Suprapubic skin (tissue), 3 donors: Measurements from ENCODE around the gene NMRK2.

Source experiments
- EP300 ChIP-seq: sonication (generic); formaldehyde crosslinking; IDR thresholded peaks from one replicate; pipeline ENCODE4 v1.6.1; 2017; ENCODE audit warnings: antibody characterized with exemption
- POLR2A ChIP-seq, 2 donors: fragments of 450-650 bp; IDR thresholded peaks; one replicate each; pipeline ENCODE4 v1.6.1; 2017; ENCODE audit warnings: antibody characterized with exemption in 2 of 2, mild to moderate bottlenecking in 2 of 2, moderate library complexity in 2 of 2
- TF ChIP-seq, protein P1 (sequence below), 2 donors: fragments of 200-600 bp in 1 of 2; fragments of 450-650 bp in 1 of 2; sonication (generic) in 1 of 2; IDR thresholded peaks; one replicate each; pipeline ENCODE4 v1.5.1; 2016 to 2019; ENCODE audit warnings: antibody characterized with exemption in 2 of 2, mild to moderate bottlenecking in 1 of 2, moderate library complexity in 1 of 2

DNA sequence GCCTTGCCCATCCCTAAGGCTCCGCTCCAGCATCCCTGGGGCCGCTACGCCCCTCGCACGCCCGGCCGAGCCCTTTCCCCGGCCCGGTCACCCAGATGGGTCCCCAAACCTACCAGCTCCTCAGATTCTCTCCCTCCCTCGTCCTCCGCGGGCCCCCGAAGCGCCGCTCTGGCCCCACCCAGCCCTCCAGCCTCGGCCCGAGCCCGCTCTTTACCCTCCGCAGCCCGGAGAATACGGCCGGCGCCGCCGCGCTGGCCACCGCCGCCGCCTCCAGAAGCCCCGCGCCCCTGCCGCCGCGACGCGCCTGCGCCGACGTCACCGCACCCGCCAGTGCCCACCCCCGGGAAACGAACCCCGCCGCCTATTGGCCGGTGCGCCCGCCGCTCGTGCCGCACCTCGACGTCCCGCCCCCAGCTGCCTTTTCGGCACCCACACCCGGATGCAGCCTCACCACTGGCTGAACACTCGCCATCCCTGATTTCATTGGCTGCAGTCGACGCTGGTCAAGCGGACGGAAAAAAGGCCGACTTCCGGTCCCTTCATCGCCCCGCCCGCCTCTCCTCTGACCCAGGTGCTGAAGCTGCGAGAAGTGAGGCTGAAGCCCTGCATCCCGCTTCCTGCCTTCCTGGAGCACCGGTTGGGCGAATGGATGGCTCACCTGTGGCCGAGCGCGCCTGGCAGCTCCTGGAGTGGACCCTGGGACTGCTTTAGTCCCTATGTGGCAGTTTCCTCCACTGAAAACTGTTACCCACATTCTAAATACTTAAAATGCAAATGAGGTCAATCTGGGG is 38.1 kb downstream of the NMRK2 start, which contains the start of gene DAPK3:
- TF ChIP-seq POLR2A (IDR thresholded peaks at IDR 0.05) (peak in 1 of 2 donors; percentile 85), EP300 (no peak)
- TF ChIP-seq, protein P1, sequence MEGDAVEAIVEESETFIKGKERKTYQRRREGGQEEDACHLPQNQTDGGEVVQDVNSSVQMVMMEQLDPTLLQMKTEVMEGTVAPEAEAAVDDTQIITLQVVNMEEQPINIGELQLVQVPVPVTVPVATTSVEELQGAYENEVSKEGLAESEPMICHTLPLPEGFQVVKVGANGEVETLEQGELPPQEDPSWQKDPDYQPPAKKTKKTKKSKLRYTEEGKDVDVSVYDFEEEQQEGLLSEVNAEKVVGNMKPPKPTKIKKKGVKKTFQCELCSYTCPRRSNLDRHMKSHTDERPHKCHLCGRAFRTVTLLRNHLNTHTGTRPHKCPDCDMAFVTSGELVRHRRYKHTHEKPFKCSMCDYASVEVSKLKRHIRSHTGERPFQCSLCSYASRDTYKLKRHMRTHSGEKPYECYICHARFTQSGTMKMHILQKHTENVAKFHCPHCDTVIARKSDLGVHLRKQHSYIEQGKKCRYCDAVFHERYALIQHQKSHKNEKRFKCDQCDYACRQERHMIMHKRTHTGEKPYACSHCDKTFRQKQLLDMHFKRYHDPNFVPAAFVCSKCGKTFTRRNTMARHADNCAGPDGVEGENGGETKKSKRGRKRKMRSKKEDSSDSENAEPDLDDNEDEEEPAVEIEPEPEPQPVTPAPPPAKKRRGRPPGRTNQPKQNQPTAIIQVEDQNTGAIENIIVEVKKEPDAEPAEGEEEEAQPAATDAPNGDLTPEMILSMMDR (IDR thresholded peaks at IDR 0.05), result peak in 1 of 2 donors; percentile 28
